Naive B cell (primary cell): ENCODE measurements around the gene PGBD2. TPM values are rescaled to one million over a fixed set of nuclear protein-coding genes. Genes with fewer than 3 reads are reported as not detected.

Experiments
- ATAC-seq, 2 donors: fragments of 150-1000 bp; cut with Tn5 transposase; 2 replicates each; pipeline ENCODE4 v1.10.0; 2021; ENCODE audit warnings: low read depth in 2 of 2, mild to moderate bottlenecking in 2 of 2, moderate library complexity in 2 of 2
- DNase-seq: peaks from one replicate; pipeline ENCODE4 v3.0.0; 2022
- H3K27ac Mint-ChIP-seq, 6 donors: one replicate each; pipeline ENCODE4 v1.8.0; 2020 to 2022; ENCODE audit warnings: mild to moderate bottlenecking in 6 of 6, mixed read lengths in 6 of 6, moderate library complexity in 5 of 6, inconsistent platforms in 2 of 6
- H3K27me3 Mint-ChIP-seq, 3 donors: one replicate each; pipeline ENCODE4 v1.8.0; 2021 to 2022; ENCODE audit warnings: mixed read lengths in 3 of 3, mild to moderate bottlenecking in 1 of 3
- H3K36me3 Mint-ChIP-seq, 2 donors: one replicate each; pipeline ENCODE4 v1.8.0; 2020 to 2022; ENCODE audit warnings: mixed read lengths in 2 of 2, inconsistent platforms in 1 of 2, mild to moderate bottlenecking in 1 of 2
- H3K4me1 Mint-ChIP-seq, 3 donors: one replicate each; pipeline ENCODE4 v1.8.0; 2020 to 2022; ENCODE audit warnings: mixed read lengths in 3 of 3, inconsistent platforms in 1 of 3, mild to moderate bottlenecking in 1 of 3, moderate library complexity in 1 of 3
- H3K4me3 Mint-ChIP-seq, 8 donors: one replicate each; pipeline ENCODE4 v1.8.0; 2020 to 2022; ENCODE audit warnings: mild to moderate bottlenecking in 8 of 8, mixed read lengths in 8 of 8, moderate library complexity in 8 of 8, inconsistent platforms in 2 of 8
- H3K9me3 Mint-ChIP-seq, 7 donors: one replicate each; pipeline ENCODE4 v1.8.0; 2020 to 2022; ENCODE audit warnings: mixed read lengths in 7 of 7, mild to moderate bottlenecking in 5 of 7, inconsistent platforms in 2 of 7, moderate library complexity in 1 of 7
- polyA plus RNA-seq, 6 donors: library from polyadenylated mRNA; unstranded; fragments of 300-500 nt; fragmentation: Illumina TruSeq; gene quantifications; one replicate each; pipeline ENCODE4 v1.2.3, GENCODE V29; 2021; ENCODE audit warnings: low read depth in 6 of 6

The PGBD2 gene
- polyA plus RNA-seq, 6 donors from 2014 or later = 9.1 to 23.2 (median 17.7) TPM

DNA sequence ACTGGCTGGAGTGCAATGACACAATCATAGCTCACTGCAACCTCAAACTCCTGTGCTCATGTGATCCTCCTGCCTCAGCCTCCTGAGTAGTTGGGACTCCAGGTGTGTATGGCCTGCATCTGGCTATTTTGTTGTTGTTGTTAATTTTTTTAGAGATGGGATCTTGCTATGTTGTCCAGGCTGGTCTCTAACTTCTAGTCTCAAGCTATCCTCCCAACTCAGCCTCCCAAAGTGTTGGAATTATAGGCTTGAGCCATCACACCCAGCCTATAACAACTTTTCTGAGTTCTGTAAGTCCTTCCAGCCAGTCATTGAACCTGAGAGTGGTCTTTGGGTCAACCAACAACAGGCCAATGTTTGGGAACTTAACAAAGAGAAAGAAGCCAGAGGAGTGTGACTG is 11.2 kb upstream of the PGBD2 start:
- peaks cover 0 to 1% (median 0%) of the 10 kb centered on the region in 7 donors for H3K9me3 Mint-ChIP-seq
- no peak for ATAC-seq
- DNase-seq = no peak
- H3K27me3 Mint-ChIP-seq = peaks cover 27 to 48% (median 31%) of the 10 kb centered on the region in 3 donors
- H3K27ac Mint-ChIP-seq = no peak overlapping the region
- H3K4me3 Mint-ChIP-seq = no peak overlapping the region
- peaks cover 0 to 8% (median 1%) of the 10 kb centered on the region in 3 donors for H3K4me1 Mint-ChIP-seq
- H3K36me3 Mint-ChIP-seq = no peaks in the 10 kb centered on the region

DNA sequence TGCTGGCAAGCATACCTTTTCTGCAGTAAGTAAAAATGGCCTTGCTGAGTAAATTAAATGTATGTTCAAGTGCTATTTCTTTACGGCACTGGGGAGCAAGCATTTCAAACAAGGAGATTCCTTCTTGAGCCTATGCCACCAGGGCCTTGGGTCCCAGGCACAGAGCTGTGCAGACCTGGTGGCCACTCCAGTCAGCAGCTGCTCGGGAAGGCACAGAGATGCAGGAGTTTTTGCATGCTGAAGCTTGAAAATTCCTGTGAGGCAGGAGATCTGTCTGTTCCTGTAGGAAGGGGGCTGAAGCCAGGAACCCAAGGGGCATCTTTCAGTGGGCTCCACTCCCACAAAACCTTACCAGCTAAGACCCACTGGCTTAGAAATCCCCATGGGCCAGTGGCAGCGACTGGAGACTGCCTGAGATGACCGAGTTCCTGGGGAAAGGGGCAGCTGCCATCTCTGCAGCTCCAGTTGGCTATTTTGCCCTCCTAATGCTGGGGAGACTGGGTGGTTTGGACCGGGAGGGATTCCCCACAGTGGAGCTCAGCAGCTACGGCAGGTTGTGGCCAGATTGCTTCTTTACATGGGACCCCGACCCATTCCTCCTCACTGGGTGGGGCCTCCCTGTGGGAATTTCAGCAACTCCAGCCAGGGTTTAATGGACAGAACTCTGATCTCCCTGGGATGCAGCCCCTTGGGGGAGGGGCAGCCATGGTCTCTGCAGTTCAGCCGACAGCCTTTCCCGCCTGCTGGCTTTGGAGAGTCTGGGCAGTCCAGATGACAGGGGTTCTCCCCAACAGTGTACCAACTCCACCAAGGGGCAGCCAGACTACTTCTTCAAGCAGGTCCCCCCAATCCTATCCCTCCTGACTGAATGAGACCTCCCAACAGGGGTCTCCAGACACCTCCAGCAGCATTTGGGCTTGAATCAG is 8.4 kb upstream of the PGBD2 start:
- Mint-ChIP-seq H3K27ac (no peak overlapping the region), H3K9me3 (peaks cover 0 to 1% (median 0%) of the 10 kb centered on the region in 7 donors), H3K4me1 (peaks cover 0 to 1% (median 0%) of the 10 kb centered on the region in 3 donors), H3K27me3 (peaks cover 17 to 49% (median 19%) of the 10 kb centered on the region in 3 donors), H3K36me3 (no peaks in the 10 kb centered on the region), H3K4me3 (no peak overlapping the region)
- DNase-seq (no peak), ATAC-seq (no peak)

DNA sequence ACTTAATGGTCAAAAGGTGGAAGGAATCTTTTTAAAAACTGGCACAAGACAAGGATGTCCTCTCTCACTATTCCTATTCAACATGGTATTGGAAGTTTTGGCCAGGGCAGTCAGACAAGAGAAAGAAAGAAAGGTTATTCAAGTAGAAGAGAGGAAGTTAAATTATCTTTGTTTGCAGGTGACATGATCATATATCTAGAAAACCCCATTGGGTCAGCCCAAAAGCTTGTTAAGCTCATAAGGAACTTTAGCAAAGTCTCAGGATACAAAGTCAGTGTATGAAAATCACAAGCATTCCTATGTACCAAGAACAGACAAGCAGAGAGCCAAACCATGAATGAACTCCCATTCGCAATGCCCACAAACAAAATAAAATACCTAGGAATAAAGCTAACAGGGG is 5.4 kb upstream of the PGBD2 start:
- Mint-ChIP-seq H3K4me3 (no peak overlapping the region), H3K36me3 (no peaks in the 10 kb centered on the region), H3K27ac (no peak overlapping the region), H3K4me1 (peaks cover 0 to 10% (median 6%) of the 10 kb centered on the region in 3 donors), H3K9me3 (peaks cover 0 to 1% (median 0%) of the 10 kb centered on the region in 7 donors), H3K27me3 (peaks cover 4 to 34% (median 19%) of the 10 kb centered on the region in 3 donors)
- ATAC-seq = no peak
- DNase-seq = no peak

DNA sequence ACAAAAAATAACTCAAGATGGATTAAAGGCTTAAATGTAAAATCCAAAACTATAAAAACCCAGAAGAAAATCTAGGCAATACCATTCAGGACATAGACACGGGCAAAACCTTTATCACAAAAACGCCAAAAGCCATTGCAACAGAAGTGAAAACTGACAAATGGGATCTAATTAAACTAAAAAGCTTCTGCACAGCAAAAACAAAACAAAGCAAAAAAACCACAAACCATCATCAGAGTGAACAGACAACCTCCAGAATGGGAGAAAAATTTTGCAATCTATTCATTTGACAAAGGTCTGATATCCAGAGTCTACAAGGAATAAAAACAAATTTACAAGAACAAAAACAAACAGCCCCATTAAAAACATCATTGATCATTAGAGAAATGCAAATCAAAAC is 4.5 kb upstream of the PGBD2 start:
- Mint-ChIP-seq H3K27ac (no peak overlapping the region), H3K9me3 (peaks cover 0 to 1% (median 0%) of the 10 kb centered on the region in 7 donors), H3K27me3 (peaks cover 4 to 34% (median 12%) of the 10 kb centered on the region in 3 donors), H3K4me1 (peaks cover 2 to 13% (median 11%) of the 10 kb centered on the region in 3 donors), H3K4me3 (no peak overlapping the region), H3K36me3 (no peaks in the 10 kb centered on the region)
- no peak for DNase-seq
- ATAC-seq = no peak

DNA sequence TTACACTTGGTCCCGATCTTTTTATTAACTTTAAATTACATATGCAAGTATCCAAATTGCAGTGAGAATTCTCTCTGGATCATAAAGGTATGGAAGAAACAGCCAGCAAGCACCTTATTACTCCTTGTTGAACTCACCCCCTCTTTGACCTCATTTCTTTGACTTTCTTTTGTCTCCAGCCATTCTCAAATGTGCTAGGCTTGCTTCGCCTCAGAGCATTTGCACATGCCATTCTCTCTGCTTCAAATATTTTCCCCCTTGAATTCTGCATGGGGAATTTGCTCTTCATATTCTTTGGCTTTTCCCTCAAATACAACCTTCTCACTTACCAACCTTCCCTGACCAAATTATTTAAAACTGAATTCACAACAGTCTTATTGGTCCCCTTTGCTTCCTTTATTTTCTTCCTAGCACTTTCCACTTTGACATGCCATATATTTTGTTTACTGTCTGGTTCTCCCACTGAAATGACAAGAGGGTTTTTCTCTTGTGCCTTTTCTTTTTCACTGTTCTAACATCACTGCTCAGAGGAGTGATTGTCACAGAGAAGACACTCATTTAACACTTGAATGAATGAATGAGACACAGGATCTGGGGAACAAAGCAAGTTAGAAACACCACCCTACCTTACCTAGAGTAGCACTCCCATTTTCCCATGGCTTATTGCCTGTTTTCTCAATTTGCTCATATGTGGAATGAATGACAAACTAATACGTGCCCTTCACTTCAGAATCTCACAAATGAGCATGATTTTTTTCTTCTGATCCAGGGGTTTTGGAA is 1.4 kb upstream of the PGBD2 start:
- no peaks in the 10 kb centered on the region for H3K9me3 Mint-ChIP-seq
- no peak for DNase-seq
- H3K4me1 Mint-ChIP-seq = peaks cover 28 to 42% (median 34%) of the 10 kb centered on the region in 3 donors
- peak overlapping the region in 2 of 6 donors; percentile 18 to 87 for H3K27ac Mint-ChIP-seq
- peaks cover 0 to 13% (median 0%) of the 10 kb centered on the region in 3 donors for H3K27me3 Mint-ChIP-seq
- no peaks in the 10 kb centered on the region for H3K36me3 Mint-ChIP-seq
- peak overlapping the region in 2 of 8 donors; percentile 30 to 83 for H3K4me3 Mint-ChIP-seq
- no peak for ATAC-seq

DNA sequence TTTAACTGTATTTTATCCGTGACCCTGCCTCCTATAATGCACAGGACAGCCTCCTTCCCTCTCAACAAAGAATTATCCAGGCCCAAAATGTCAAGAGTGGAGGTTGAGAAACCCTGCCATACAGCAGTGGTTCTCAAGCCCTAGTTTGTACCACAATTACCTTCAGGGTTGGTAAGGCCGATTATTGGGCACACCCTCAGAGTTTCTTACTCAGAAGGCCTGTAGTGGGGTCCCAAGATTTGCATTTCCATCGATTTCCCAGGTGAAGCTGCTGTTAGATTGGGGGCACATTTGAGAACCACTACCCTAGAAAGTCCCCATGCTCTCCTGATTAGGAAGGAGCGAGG is 400 bp upstream of the PGBD2 start:
- no peak for DNase-seq
- Mint-ChIP-seq H3K4me3 (peak overlapping the region; percentile 82 to 99 (median 98)), H3K27ac (peak overlapping the region; percentile 87 to 99 (median 98)), H3K36me3 (no peaks in the 10 kb centered on the region), H3K9me3 (no peaks in the 10 kb centered on the region), H3K4me1 (peaks cover 36 to 50% (median 38%) of the 10 kb centered on the region in 3 donors), H3K27me3 (peaks cover 0 to 4% (median 0%) of the 10 kb centered on the region in 3 donors)
- no peak for ATAC-seq

DNA sequence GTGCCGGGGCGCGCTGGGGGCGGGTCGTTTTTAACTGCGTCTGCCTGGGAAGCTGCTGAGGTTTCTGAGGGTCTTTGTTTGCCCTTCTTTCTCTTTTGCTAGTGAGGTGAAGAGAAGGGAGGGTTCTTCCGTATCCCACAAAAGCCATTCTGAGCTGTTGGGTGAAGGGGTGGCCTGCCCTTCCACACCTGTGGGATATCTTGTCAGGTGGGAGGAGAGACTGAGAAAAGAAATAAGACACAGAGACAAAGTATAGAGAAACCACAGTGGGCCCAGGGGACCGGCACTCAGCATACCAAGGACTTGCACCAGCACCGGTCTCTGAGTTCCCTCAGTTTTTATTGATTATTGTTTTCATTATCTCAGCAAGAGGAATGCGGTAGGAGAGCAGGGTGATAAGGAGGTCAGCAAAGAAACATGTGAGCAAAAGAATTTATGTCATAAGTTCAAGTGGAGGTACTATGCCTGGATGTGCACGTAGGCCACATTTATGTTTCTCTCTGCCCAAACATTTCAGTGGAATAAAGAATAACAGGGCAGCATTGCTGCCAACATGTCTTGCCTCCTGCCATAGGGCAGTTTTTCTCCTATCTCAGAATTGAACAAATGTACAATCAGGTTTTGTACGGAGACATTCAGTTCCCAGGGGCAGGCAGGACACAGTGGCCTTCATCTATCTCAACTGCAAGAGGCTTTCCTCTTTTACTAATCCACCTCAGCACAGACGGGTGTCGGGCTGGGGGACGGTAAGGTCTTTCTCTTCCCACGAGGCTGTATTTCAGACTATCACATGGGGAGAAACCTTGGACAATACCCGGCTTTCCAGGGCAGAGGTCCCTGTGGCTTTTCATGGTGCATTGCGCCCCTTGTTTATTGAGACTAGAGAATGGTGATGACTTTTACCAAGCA is 972 bp downstream of the PGBD2 start:
- ATAC-seq = peak; percentile 21 to 29
- no peaks in the 10 kb centered on the region for H3K36me3 Mint-ChIP-seq
- no peak for DNase-seq
- peak overlapping the region; percentile 82 to 99 (median 96) for H3K4me3 Mint-ChIP-seq
- H3K27me3 Mint-ChIP-seq = no peaks in the 10 kb centered on the region
- no peaks in the 10 kb centered on the region for H3K9me3 Mint-ChIP-seq
- H3K27ac Mint-ChIP-seq = peak overlapping the region; percentile 87 to 99 (median 97)
- peaks cover 40 to 54% (median 41%) of the 10 kb centered on the region in 3 donors for H3K4me1 Mint-ChIP-seq

DNA sequence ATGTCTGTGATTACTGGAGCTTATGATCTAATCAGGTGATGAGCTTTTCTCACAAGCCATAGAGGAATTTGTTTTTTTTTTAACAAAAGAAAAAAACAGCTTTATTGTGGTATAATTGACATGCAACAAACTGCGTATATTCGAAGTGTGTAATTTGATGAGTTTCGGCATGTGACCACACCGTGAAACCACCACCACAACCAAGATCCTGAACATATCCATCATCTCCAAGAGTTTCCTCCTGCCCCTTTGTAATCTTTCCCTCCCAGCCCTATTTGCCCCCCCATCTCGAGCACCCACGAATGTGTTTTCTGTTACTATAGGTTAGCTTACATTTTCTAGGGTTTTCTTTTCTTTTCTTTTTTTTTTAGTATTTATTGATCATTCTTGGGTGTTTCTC is 4.7 kb downstream of the PGBD2 start:
- H3K9me3 Mint-ChIP-seq = no peaks in the 10 kb centered on the region
- no peaks in the 10 kb centered on the region for H3K27me3 Mint-ChIP-seq
- H3K36me3 Mint-ChIP-seq = peaks cover 14 to 19% of the 10 kb centered on the region in 2 donors
- peaks cover 51 to 72% (median 59%) of the 10 kb centered on the region in 3 donors for H3K4me1 Mint-ChIP-seq
- peak overlapping the region in 2 of 6 donors; percentile 6 to 87 for H3K27ac Mint-ChIP-seq
- no peak overlapping the region for H3K4me3 Mint-ChIP-seq
- ATAC-seq (no peak), DNase-seq (no peak)

DNA sequence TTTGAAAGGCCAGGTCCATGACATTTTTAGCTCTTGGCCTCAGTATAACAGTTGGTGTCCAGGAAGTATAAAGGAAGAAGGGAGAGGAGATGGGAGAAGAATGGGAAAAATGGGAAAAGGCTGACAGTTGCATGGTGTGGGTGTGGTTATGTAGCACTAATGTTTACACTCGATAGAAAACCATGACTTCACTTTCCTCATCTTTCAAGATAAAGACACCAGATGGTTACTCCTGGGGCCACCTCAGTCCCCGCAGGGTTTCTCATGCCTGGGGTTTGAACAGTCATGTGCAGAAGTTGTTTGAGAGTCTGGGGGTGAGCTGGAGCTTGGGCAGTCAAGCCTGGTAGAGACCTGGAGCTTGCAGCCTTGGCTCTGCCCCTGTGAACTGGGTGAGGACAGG is 7.9 kb downstream of the PGBD2 start:
- no peak for ATAC-seq
- H3K4me1 Mint-ChIP-seq = peaks cover 38 to 44% (median 38%) of the 10 kb centered on the region in 3 donors
- H3K27ac Mint-ChIP-seq = peak overlapping the region in 4 of 6 donors; percentile 0 to 47 (median 8)
- no peak for DNase-seq
- no peaks in the 10 kb centered on the region for H3K9me3 Mint-ChIP-seq
- no peaks in the 10 kb centered on the region for H3K27me3 Mint-ChIP-seq
- peaks cover 20 to 27% of the 10 kb centered on the region in 2 donors for H3K36me3 Mint-ChIP-seq
- H3K4me3 Mint-ChIP-seq = peak overlapping the region in 1 of 8 donors; percentile 12

DNA sequence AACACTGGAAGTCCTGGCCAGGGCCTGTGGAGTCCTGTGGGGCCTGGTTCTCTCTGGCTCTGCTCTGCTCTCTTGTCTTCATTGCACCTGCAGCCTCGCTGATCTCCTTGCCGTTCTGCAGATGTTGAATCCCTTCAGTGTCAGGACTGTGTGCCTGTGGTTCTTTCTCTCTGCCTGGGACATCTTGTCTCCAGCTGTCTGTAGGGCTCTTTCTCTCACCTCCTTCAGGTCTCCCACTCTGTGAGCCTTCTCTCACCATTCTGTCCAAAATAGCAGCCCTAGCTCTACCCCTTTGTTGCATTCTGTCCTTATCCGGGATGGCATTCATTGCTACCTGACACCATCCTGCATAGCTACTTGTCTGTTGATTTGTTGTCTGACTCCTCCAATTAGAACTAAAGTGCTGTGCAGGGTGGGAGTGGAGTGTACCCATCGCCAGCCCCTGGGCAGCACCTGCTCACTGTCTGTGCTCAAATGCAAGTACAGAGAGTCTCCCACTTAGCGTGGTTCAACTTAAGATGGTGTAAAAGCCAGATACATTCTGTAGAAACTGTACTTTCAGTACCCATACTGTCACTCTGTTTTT is 8.9 kb downstream of the PGBD2 start:
- H3K36me3 Mint-ChIP-seq = peaks cover 27% of the 10 kb centered on the region in 2 donors
- no peaks in the 10 kb centered on the region for H3K9me3 Mint-ChIP-seq

DNA sequence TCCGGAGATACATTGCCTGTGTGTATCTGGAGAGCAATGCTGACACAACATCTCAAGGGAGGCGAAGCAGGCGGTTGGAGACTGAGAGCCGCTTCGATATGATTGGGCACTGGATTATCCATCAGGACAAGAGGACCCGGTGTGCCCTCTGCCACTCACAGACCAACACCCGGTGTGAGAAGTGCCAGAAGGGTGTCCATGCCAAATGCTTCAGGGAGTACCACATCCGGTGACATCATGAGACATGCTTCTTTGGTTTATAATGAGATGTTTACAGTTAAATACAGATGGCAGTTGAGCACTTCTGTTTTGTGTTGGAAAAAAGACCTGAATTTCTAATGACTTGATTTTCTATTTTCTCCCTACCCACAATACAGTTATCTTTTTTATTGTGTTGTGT is 12.1 kb downstream of the PGBD2 start:
- no peak overlapping the region for H3K27ac Mint-ChIP-seq
- H3K27me3 Mint-ChIP-seq = no peaks in the 10 kb centered on the region
- no peak for DNase-seq
- no peak for ATAC-seq
- peaks cover 23 to 30% (median 28%) of the 10 kb centered on the region in 3 donors for H3K4me1 Mint-ChIP-seq
- H3K36me3 Mint-ChIP-seq = peaks cover 27 to 34% of the 10 kb centered on the region in 2 donors
- H3K4me3 Mint-ChIP-seq = no peak overlapping the region
- no peaks in the 10 kb centered on the region for H3K9me3 Mint-ChIP-seq

More for the DNA sequence above, 8.9 kb downstream of the PGBD2 start:
- ATAC-seq (no peak), DNase-seq (no peak)
- Mint-ChIP-seq H3K27me3 (no peaks in the 10 kb centered on the region), H3K4me3 (no peak overlapping the region), H3K27ac (peak overlapping the region in 1 of 6 donors; percentile 90), H3K4me1 (peaks cover 28 to 37% (median 28%) of the 10 kb centered on the region in 3 donors)
